Stimulated activated CD4-positive, alpha-beta T cell treated with anti-CD3 and anti-CD28 coated beads, Interleukin-15, amount 100 ng/mL, for 48 hours (primary cell): Measurements from ENCODE around the gene ATP11B.

Experiments used
- DNase-seq, 2 donors: peaks; one replicate each; pipeline ENCODE4 v3.0.0-alpha.2; 2020; ENCODE audit warnings: low read depth in 2 of 2

Gene ATP11B

GRCh38 chr3:182910936-182911781 is 117.9 kb downstream of the ATP11B start:
- DNase-seq, result no peak

DNA sequence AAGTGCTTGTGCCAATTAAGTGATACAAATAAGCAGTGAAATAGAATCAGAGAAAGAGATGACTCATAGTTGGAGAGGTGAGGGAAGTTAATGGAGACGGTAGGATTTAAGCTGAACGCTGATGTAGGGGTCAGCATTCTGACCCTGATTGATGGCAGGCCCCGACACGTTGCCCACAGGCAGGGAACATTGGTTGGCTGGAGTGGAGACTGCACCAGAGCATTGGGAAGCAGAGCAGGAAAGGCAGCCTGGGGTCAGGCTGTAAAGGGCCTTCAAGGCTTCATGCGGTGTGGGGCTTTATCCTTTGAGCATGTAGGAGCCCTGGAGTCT is 118.4 kb downstream of the ATP11B start:
- DNase-seq, result no peak

GRCh38 chr3:182912474-182912873 is 119.2 kb downstream of the ATP11B start:
- no peak for DNase-seq

- DNase-seq, result no peak
Measured at GRCh38 chr3:182913889-182914288, 120.6 kb downstream of the ATP11B start.

DNA sequence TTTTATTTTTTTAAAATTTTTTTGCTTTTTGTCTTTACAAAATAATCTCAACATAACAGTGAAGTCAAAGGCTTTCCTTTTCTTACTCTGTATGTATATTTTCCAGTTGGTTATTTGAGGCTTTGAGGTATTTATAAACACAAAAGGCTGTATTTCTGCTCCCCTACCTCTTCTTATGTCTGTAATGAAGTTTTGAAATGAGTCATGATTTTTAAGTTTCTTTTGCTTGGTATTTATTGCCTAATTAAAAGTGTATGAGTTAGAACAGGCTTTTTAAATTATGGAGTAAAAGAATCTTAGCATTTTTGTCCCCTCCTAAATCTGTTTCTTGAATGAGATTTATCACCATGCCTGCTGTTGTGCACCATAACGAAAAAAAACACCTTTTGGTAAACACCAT is 121.0 kb downstream of the ATP11B start:
- no peak for DNase-seq

DNA sequence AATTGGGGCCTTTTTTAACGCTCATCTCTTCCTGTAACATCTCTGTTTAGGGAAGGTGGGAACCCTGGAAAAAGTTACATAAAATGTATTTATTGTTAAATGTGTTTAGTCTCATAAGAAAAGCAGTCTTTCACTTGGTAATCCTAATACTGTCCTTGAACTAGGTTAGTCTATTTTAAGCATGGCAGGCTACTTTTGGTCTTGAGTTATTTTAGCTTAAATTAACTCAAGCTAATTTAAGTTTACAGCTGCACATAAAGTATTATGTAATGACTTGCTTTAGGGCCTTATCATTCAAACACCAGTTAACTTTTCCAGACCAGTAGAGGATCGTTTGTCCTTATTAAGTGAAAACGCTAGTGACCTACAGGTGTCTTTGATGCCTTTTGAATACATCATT is 123.8 kb downstream of the ATP11B start:
- DNase-seq, result no peak

DNA sequence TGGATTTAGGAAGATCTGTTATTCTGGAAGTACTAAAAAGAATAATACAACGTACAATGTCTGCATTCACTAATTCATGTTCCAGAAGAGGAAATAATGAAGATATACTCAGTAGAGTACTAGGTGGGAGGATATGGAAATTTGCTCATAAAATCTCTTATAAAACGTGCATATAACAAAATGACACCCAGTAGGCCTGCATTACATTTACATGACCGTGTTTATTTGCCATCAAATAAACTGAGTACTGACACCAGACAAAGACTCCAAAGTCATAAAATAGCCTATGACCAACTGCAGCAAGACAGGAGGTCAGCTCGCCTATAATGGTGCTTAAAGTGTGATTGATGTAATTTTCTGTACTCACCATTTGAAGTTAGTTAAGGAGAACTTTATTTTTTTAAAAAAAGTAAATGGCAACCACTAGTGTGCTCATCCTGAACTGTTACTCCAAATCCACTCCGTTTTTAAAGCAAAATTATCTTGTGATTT is 126.6 kb downstream of the ATP11B start:
- no peak for DNase-seq

GRCh38 chr3:182920515-182921084 is 127.3 kb downstream of the ATP11B start:
- no peak for DNase-seq

GRCh38 chr3:182921665-182922355 is 128.5 kb downstream of the ATP11B start:
- no peak for DNase-seq

DNA sequence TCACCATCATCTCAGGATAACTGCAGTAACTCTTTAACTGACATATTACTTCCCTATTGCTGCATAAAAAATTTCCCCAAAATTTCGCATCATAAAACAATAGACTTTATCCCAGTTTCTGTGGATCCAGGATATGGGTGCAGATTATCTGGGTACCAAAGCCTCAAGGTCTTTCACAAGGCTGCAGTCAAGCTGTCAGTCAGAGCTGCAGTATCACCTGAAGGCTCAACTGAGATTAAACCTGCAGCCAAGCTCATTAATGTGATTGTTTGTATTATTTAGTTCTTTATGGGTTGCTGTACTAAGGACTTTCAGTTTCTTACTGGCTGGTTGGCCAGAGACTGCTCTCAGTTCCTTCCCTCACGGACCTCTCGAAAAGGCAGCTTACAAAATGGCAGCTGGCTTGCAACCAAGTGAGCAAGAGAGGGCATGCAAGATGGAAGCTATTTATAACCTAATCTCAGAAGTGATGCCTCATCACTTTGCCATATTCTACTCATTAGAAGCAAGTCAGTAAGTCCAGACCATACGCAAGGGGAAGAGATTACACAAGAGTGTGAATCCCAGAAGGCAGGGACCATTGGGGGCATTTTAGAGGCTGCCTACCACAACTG is 132.1 kb downstream of the ATP11B start:
- no peak for DNase-seq

DNA sequence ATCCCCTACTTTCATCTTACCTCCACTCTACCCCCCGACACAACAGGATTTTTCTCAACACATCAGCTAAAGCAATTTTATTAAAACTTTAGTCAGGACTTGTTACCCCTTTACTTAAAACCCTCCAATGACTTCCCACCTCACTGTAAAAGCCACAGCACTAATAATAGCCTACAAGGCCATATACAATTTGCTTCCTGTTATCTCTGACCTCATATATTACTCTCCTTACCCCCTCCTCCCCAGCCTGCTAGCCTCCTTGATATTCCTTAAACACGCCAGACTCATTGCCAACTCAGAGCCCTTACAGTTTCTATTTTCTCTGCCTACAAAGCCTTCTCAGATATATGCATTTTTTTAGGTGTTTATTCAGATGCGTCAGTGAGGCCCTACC is 132.6 kb downstream of the ATP11B start:
- no peak for DNase-seq

- no peak for DNase-seq
Measured at GRCh38 chr3:182935803-182936202, 142.5 kb downstream of the ATP11B start.

- no peak for DNase-seq
Measured at GRCh38 chr3:182936239-182936917, 143.1 kb downstream of the ATP11B start.

DNA sequence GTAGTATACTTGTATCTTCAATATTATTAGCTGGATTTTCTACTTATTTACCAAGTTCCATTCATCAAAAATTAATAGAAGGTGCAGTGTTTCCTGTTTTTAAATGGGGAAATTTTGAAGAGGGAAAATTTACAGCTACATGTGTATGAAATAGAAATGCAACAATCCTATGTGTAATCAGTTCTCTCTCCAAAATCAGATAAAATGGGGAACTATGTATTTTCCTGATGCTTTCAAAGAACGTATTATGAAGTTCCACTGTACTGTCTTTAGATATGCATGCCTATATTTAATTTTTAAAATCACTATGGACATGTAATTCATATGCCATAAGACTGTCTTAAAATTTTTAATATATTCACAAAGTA is 143.6 kb downstream of the ATP11B start:
- DNase-seq, result no peak

GRCh38 chr3:182937293-182938051 is 144.2 kb downstream of the ATP11B start:
- DNase-seq, result no peak

GRCh38 chr3:182940266-182940808 is 147.0 kb downstream of the ATP11B start:
- no peak for DNase-seq

DNA sequence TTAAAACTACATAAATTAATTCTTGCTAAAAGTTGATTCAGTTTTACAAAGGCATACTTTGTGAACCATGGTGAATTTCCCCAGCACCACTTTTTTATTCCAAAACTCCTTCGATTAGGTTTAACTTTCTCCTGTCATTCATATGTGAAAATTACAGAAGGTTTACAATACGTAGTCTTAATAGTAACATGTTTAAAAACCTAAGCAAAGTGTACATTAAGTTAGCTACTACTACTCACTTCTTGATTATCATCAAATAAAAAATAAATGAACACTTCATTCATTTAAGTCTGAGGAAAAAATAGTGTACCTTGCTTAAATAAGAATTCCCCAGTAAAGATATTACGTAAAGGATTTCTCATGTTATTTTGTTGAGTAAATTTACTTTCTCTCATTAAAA is 148.4 kb downstream of the ATP11B start:
- DNase-seq, result no peak

- DNase-seq, result no peak
Measured at GRCh38 chr3:182947888-182948287, 154.6 kb downstream of the ATP11B start.

DNA sequence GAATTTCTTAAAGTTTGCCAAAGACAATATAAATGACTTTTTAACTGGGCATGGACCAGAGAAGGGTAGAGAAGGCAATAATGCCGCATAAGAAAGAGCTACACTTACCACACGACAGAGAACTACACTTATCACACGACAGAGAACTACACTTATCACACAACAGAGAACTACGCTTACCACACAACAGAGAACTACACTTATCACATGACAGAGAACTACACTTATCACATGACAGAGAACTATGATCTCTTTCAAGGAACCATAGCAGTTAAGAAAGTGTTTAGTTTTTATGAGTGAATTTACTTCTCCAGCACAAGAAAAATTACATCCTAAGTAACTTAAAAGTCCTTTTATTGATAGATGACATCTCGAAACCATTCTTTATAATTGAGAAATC is 155.0 kb downstream of the ATP11B start:
- no peak for DNase-seq

GRCh38 chr3:182949688-182950087 is 156.4 kb downstream of the ATP11B start:
- DNase-seq, result no peak
